HL-60 (cell line): ENCODE measurements around the gene ICAM1.

Experiments used
- DNase-seq, 2 experiments: peaks; one replicate each; pipeline ENCODE4 v3.0.0-alpha.2; 2010 to 2020; ENCODE audit warnings: low read depth in 1 of 2, low spot score in 1 of 2
- H3K27ac ChIP-seq: fragments of 250-450 bp; sonication (Bioruptor Pico); replicated peaks from 2 replicates; pipeline ENCODE4 v1.5.1; 2020; ENCODE audit warnings: mild to moderate bottlenecking, moderate library complexity
- H3K27me3 ChIP-seq: fragments of 250-450 bp; sonication (Bioruptor Pico); 2 replicates; pipeline ENCODE4 v1.5.1; 2021; ENCODE audit warnings: mild to moderate bottlenecking, moderate library complexity; ENCODE audit not compliant: insufficient read depth, poor library complexity, severe bottlenecking
- H3K4me3 ChIP-seq: replicated peaks from 2 replicates; pipeline ENCODE4 v1.5.1; 2011; ENCODE audit warnings: mild to moderate bottlenecking, control low read depth, low read length; ENCODE audit not compliant: insufficient read depth
- GABPA ChIP-seq: IDR thresholded peaks from 2 replicates; pipeline ENCODE4 v1.6.1; 2012; ENCODE audit warnings: low read depth
- POLR2AphosphoS5 ChIP-seq: IDR thresholded peaks from 2 replicates; pipeline ENCODE4 v1.6.1; 2012; ENCODE audit warnings: low read depth
- SPI1 ChIP-seq: IDR thresholded peaks from 2 replicates; pipeline ENCODE4 v1.6.1; 2012; ENCODE audit warnings: low read depth, mild to moderate bottlenecking, borderline replicate concordance
- TF ChIP-seq, protein P1 (sequence below): IDR thresholded peaks from 2 replicates; pipeline ENCODE4 v1.6.1; 2012; ENCODE audit warnings: low read depth; ENCODE audit not compliant: insufficient replicate concordance
- TF ChIP-seq, protein P2 (sequence below): IDR thresholded peaks from one replicate; pipeline ENCODE4 v1.5.1; 2011; ENCODE audit warnings: low read length, control low read depth, inconsistent platforms; ENCODE audit not compliant: insufficient read depth

The ICAM1 gene

DNA sequence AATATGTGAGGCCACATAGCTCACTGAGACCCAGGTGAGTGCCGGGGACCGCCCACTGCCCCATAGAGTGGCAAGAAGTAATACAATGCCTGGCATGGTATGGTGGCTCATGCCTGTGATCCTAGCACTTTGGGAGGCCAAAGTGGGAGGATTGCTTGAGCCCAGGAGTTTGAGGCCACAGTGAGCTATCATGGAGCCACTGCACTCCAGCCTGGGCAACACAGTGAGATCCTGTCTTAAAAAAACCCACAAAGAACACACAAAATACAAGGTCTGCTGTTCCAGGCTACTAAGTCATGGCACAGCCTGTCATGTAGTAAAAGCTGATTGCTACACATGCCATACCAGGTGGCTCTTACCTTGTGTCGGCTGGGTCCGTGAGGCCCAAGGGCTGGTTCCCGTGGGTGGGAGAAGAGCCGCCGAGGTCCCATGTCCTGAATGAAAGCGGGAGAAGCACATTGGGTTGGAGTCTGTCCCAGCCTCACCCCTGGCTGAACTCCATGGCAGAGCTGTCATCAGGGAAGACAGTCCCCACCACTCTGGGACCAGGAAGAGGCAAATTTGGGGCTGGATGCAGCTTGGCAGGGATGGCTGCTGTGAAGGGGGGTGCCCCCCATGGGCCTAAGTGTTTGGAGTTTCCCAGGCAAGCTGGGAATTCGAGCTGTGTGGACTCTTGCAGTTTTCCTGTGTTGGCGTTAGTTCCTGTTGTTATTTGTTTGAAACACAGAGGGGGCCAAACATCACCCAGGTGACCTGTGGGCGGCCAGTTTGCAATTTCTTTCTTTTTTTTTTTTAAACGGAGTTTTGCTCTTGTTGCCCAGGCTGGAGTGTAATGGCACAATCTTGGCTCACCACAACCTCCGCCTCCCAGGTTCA, 48.1 kb downstream of the ICAM1 start:
- no peak for DNase-seq
- H3K27me3 ChIP-seq: no peaks in the 10 kb centered on the region
- H3K27ac ChIP-seq: no peak overlapping the region
- TF ChIP-seq GABPA (no peak), POLR2AphosphoS5 (no peak), SPI1 (no peak)
- TF ChIP-seq, protein P1, sequence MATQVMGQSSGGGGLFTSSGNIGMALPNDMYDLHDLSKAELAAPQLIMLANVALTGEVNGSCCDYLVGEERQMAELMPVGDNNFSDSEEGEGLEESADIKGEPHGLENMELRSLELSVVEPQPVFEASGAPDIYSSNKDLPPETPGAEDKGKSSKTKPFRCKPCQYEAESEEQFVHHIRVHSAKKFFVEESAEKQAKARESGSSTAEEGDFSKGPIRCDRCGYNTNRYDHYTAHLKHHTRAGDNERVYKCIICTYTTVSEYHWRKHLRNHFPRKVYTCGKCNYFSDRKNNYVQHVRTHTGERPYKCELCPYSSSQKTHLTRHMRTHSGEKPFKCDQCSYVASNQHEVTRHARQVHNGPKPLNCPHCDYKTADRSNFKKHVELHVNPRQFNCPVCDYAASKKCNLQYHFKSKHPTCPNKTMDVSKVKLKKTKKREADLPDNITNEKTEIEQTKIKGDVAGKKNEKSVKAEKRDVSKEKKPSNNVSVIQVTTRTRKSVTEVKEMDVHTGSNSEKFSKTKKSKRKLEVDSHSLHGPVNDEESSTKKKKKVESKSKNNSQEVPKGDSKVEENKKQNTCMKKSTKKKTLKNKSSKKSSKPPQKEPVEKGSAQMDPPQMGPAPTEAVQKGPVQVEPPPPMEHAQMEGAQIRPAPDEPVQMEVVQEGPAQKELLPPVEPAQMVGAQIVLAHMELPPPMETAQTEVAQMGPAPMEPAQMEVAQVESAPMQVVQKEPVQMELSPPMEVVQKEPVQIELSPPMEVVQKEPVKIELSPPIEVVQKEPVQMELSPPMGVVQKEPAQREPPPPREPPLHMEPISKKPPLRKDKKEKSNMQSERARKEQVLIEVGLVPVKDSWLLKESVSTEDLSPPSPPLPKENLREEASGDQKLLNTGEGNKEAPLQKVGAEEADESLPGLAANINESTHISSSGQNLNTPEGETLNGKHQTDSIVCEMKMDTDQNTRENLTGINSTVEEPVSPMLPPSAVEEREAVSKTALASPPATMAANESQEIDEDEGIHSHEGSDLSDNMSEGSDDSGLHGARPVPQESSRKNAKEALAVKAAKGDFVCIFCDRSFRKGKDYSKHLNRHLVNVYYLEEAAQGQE: no peak
- TF ChIP-seq, protein P2, sequence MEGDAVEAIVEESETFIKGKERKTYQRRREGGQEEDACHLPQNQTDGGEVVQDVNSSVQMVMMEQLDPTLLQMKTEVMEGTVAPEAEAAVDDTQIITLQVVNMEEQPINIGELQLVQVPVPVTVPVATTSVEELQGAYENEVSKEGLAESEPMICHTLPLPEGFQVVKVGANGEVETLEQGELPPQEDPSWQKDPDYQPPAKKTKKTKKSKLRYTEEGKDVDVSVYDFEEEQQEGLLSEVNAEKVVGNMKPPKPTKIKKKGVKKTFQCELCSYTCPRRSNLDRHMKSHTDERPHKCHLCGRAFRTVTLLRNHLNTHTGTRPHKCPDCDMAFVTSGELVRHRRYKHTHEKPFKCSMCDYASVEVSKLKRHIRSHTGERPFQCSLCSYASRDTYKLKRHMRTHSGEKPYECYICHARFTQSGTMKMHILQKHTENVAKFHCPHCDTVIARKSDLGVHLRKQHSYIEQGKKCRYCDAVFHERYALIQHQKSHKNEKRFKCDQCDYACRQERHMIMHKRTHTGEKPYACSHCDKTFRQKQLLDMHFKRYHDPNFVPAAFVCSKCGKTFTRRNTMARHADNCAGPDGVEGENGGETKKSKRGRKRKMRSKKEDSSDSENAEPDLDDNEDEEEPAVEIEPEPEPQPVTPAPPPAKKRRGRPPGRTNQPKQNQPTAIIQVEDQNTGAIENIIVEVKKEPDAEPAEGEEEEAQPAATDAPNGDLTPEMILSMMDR: no peak
- H3K4me3 ChIP-seq: no peak overlapping the region

DNA sequence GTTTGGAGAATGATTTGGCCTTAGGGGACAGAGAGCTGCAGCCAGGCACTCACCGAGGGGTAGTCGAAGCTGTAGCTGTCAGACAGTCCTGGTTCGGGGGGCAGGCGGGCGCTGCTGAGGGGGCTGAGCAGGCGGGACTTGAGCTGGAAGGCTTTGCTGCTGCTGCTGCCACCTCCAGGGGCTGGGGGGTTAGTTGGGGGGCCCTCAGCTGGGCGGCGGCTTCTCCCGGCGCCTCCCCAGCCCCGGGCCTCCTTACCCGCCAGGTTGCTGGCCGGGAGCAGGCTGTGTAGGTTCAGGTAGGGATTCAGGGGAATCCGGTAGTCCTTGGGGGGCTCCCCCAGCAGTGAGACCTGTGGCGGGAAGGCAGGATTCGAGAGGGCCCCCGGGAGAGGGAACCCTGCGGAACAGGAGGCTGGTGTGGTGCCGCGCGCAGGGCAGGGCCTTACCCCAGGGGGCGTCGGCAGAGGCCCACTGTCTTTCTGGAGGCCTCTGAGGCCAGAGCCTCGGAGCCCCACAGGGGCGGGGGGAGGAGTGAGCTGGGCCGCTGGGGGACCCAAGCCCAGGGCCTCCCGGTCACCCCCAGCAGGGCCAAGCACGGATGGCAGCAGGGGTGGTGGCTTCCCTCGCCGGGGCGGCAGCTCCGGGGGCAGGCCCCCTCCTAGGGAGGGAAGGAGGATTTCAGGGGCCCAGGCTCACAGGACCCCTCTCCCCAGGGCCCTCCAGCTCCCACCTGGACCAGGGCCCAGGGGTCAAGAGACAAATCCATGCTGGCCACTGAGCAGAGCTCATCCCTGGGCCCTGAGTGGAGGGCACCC, 49.9 kb downstream of the ICAM1 start:
- H3K27ac ChIP-seq: no peak overlapping the region
- H3K4me3 ChIP-seq: no peak overlapping the region
- TF ChIP-seq, protein P1: no peak
- no peak for TF ChIP-seq GABPA
- TF ChIP-seq SPI1: no peak
- TF ChIP-seq POLR2AphosphoS5: no peak
- TF ChIP-seq, protein P2: no peak
- no peak for DNase-seq
- no peaks in the 10 kb centered on the region for H3K27me3 ChIP-seq

DNA sequence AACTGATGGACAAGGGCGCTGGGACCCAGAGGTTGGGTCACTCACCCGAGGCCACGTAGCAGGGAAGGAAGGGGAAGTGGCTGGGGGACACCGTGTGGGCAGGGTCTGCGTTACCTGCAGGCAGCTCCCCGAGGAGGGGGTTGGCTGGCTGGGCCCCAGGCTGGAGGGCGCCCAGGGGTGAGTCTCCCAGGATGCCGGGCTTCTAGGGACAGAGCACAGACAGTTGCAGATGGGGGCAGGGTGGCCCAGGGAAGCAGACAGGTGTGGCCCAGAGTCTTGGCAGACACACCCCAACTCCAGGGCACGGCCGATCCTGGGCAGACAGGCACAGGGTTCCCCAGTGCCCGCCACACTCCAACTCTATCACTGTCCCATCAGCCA, 50.5 kb downstream of the ICAM1 start:
- DNase-seq: no peak
- H3K27ac ChIP-seq: no peak overlapping the region
- H3K27me3 ChIP-seq: no peaks in the 10 kb centered on the region
- TF ChIP-seq, protein P1: no peak
- TF ChIP-seq SPI1 (no peak), GABPA (no peak), POLR2AphosphoS5 (0 out of 2 replicates have a peak, but pooled peaks have one; percentile 20)
- TF ChIP-seq, protein P2: no peak
- H3K4me3 ChIP-seq: no peak overlapping the region
